GM19240 (cell line): ENCODE data around the gene TFR2.

Experiments
- DNase-seq: peaks from one replicate; pipeline ENCODE4 v3.0.0; 2011; ENCODE audit warnings: low spot score; ENCODE audit not compliant: insufficient read length

TFR2 gene

DNA sequence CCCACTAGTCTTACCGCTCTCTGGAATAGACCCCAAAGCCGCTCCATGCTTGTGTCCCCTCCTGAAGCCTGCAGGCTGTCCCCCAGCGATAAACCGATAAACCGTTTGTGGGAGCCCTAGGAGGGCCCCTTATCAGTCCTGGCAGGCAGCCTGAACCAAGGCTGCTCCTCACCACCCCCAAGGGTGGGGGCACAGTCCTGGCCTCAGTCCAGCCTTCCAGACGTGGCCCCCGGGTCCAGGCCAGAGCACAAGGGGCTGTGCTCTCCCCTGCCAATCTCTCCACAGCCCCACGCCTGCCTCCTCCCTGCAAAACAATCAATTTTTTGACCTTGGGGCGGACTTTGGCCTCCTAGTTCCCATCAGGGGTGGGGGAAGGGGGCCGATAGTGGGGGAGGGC, at the start of gene TFR2:
Gene TFR2, minus strand, starts transcription at position 90 of the 397 bp plus-strand sequence. Its CDS starts 43 bp downstream, at position 47.
- no peak for DNase-seq

DNA sequence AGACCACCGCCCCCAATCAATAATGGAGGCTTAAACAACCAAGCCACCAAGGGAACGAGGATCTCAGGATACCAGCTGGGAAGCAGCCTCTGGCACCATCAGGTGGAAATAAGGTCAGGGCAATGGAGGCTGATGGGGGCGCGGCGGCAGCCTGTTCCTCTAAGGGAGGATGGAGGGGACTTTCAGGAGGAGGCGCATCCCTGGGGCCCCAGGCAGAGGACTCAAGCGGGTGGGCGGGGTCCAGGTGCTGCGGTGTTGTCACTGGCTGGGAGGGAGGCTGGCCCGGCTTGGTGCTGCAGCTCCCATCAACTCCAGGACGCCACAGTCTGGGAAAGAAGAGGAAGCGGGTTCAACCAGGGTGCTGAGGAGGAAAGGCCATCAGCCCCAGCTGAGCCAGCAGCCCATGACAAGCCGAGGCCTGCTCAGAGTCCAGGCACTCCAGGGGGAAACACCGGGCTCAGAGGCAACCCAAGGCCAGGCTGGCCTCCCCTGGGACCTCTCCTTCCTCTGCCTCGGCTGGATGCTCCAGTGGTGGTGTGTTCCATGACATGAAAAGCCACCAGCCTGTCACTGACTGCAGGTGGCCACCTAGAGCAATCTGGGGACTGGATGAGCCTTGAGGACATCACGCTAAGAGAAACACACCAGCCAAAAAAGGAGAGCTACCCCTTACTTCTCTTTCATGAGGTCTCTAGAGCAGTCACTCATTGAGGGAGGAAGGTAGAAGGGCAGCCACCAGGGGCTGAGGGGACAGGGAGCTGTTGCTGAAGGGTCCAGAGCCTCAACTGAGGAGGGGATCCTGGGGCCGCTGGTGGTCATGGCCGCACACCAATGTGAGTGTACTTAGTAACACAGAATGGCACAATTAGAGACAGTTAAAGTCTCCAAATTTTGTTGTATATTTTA, 48.1 kb upstream of the TFR2 start:
- no peak for DNase-seq

DNA sequence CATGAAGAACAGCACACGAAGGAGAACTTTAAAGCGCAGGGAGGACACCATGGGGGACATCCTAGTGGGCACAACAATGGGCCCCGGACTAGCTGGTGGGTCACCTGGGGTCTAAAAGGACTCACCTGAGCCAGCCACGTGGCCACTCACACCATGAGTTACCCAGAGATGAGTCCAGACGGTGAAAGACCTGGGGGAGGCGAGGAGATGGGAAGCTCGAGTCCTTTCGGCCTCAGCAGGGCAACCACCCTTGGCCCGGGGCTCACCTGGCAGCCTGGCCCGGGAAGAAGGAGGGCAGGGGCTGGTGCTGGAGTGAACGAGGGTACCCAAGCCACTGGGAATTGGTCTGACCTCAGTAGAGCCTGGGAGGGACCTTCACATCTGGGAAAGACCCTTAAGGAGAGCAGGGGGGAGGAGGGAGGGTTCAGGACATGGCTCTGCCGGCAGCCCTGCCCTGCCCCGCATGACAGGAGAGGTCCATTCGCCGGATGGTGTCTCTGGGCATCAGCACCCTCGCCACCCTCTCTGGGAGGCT, 47.0 kb upstream of the TFR2 start:
- DNase-seq, result no peak

DNA sequence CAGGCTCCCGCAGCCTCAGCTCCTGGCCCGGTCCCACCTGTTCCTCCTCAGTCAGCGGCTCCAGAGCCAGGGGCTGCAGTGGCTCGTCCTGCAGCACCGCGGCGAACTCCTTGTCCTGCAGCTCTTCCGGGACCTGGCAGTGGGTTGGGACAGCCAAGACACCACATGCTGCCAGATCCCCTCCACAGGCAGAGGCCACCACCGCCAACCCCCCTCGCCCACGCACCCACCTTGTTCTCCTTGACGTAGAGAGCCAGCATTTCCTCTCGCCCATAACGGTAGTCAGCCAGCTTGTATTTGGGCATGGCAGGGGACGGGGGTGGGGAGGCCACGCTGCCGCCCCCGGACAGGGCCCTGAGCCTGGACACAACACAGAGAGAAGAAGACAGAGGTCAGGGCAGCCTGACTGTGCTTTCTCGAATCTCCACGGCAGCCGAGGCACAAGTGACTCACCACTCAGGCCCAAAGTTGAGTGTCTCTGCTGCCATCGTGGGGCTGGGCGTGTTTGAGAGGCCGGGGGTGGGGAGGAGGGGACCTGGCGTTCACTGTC, 46.5 kb upstream of the TFR2 start:
- DNase-seq, result no peak

DNA sequence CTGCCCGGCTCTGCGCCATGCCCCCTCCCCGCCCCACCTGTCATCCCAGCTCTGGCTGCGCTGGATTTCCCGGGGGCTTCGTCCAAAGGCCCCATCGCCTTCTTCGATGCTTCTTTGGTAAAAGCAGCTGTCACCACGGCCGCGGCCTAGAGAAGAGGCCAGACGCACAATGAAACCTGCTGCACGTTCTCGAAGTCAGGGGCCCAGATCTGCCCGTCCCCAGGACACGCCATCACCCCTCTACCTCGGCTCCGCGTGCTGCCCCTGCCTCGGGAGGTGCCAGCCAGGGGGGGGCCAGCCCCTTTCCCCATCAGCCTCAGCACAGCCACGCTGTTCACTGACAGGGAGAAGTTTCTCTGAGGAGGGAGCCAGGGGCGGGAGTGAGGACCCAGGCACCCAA, 45.9 kb upstream of the TFR2 start:
- DNase-seq, result no peak

DNA sequence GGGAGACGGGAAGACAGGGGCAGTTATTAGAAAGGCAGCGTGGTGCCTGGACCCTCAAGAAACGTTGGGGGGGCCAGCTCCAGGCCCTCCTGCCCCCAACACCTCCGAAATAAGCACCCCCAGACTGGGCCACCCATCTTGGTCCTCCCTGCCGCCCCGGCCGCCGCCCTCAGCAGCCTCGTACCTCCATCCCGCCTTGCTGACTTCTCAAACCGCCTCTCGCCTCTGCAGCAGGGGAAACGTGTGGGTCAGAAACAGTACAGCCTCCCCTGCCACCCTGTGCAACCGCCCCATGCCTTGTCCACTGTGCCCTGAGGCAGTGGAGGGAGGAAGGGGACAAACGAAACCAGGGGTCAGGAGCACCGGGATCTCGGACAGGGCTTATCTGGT, 45.5 kb upstream of the TFR2 start:
- DNase-seq, result no peak

DNA sequence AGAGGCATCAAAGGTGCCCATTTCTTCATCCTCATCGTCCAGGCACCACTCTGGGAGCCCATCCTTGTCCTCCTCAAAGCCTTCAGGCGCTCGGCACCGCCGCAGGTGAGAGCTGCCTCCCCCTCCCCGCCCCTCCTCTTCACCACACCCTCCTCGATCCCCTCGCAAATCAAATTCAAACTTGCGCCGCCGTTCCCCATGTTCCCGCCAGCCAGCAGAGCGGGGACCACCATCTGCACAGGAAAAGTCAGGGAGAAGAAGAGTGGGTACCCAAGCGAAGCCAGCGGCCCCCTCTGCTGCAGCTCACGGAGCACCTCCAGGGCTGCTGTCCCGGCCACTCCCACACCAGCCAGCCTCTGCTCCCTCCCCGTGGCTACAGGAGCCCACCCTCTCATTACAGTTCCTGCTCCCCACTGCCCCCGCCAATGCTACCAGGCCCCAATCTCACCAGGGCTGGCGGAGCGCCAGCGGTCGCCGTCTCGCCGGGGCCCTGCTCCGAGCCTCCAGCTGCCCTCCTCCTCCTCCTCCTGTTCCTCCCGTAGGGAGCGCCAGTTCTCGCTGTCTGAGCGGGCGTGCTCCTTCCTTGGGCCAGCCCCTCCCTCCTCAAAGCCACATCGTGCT, 45.0 kb upstream of the TFR2 start:
- no peak for DNase-seq

DNA sequence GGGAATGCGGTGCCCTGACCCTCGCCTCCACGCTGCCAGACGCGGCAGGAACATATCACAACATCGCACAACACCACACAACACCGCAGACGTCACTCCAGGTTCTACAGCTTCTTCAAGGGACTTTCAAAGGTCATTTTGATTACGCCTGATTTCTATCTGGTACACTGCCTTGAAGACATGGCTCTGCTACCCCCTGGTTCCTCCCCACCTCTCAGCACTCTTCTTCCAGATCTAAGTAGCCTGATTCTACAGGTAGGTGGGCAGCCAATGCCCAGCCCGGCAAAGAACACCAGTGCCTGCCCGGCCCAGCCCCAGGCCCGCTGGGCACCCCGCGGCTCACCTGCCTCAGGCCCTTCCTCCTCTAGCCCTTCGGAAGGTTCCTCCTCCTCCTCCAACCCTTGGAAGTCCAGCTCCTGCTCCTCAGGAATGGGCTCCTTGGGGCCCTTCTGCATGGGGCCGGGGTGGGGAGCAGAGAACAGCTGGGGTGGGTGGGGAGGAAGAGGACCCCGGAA, 44.3 kb upstream of the TFR2 start:
- no peak for DNase-seq

DNA sequence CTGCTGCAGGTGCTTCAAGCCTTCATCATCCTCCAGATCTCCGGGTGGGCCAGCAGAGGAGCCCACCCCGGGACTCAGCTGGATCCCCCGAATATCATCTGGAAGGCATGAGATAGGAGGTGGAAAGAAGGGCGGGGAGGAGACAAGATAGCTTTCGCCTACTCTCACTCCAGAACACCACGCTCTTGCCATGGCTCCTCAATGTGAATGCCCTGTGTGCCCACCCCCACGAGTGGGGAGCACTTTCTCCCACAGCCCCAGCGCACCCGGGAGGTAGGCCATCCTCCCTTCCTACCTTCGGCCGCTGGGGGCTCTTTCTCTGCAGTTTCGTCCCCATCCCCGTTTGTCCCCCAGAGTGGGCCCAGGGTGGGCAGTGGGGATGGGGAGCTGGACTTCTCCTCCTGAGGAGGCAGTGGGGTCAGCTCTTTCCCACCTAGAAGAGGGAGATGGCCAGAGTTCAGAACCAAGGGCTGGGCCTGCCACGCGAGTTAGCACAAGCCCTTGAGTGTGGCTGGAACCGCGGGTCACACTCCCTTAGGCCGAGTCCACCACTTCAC, 43.8 kb upstream of the TFR2 start:
- DNase-seq, result no peak

DNA sequence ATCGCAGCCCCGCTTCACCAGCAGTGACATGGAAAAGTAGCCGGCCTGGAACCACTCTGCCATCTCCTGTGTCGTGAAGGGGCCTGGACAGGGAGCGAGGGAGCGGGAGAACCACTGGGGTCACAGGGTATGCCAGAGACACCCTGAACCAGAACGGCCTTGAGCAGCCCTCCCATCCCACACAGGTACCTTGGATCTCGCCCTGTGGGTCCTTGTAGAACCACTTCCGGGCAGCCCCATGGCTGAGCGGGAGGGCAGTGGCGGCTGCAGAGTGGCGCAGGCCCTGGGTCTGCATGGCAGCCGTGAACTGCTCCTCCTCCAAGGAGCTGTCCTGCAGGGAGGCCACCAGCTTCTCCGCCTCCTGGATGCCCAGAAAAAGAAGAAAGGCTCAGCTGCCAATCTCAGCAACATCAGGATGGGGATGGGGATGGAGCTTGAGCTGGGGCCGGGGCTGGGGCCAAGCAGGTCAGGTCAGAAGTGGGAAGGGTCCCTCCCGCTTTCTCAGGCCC, 43.2 kb upstream of the TFR2 start:
- DNase-seq, result no peak

DNA sequence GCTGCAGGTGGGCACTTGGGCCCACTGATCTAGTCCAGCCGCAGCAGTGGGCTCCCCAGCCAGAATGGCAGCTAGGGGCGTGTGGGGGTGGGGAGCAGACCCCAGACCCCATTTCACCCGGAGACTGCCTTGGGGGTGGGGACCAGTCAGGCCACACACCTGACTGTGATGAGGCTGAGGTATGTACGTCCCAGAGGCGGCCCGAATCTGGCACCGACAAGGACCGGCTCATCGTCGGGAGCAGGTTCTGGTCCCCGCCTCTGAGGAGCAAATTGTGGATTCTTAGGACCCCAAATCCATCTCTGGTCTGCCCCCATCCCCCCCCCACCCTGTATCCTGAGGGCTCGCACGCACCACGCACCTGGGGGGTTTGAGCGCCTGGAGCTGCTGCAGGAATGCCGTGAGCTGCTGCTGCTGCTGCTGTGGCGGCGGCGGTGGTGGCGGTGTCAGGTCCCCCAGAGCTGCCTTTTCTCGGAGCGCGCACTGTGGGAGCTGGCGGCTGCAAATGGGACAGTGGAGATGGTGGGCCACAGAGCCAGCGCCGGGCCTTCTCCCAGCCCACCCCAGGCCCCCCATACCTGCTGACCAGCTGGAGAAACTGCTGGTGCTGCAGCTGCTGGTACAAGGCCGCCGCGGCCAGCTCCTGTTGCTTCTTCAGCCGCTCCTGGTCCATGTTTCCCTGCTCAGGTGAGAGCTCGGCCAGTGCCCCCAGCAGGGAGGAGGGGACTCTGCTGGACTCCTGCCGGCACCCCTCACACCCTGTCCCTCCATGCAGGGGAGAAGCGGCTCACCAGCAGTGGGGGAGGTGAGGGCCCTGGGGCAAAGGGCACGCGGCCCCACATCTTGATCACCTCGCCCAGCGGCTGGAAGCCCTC, 42.5 kb upstream of the TFR2 start:
- DNase-seq, result no peak

DNA sequence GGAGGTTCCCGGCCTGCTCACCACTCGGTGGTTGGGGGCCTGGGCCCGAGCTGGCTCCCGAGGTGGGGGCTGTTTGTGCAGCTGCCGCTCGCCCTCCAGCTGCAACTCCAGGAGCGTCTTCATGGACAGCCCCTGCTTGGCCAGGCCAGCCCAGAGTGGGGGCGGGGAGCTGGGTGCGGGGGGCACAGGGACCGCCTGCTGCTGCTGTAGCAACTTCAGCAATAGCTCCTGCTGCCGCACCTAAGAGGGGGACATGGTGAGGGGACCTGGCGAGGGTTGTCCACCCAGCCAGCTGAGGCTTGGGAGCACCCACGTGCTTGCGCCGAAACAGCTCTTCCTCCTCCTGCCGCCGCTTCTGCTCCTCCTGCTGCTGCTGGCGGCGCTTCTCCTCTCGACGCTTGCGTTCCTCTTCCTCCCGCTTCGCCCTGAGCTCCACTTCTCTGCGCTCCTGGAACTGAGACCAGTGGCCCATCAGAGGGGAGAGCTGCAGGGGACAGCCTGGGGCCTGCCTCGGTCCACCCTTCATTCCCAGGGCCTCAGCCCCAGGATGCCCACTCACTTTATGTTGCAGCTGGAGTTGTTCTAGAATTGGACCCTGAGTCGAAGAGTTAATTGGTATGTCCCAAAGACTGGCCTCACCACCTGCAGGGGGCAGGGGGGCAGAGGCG, 41.8 kb upstream of the TFR2 start:
- no peak for DNase-seq

DNA sequence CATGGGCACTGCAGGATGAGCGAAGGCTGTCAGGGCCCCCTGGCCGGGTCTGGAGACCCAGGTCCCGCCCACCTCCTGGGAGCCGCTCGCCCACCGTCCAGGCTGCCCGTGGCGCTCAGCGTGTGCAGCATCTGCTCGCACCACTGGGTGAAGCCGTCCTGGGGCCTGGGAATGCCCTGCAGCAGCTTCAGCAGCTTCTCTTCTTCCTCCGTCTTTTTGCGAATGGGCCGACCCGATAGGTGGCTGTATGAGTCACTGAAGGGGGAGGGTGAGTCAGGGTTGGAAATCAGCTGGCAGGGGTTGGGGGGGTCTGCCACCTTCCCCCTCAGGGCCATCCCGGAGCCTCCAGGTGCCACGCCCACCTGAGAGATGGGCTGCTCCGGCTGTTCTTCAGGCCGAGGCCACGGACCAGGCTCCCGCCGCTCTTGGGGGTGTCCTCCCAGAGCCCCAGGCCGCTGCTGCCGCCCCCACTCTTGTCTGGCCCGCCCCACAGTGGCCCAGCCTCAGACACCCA, 40.9 kb upstream of the TFR2 start:
- DNase-seq, result no peak

DNA sequence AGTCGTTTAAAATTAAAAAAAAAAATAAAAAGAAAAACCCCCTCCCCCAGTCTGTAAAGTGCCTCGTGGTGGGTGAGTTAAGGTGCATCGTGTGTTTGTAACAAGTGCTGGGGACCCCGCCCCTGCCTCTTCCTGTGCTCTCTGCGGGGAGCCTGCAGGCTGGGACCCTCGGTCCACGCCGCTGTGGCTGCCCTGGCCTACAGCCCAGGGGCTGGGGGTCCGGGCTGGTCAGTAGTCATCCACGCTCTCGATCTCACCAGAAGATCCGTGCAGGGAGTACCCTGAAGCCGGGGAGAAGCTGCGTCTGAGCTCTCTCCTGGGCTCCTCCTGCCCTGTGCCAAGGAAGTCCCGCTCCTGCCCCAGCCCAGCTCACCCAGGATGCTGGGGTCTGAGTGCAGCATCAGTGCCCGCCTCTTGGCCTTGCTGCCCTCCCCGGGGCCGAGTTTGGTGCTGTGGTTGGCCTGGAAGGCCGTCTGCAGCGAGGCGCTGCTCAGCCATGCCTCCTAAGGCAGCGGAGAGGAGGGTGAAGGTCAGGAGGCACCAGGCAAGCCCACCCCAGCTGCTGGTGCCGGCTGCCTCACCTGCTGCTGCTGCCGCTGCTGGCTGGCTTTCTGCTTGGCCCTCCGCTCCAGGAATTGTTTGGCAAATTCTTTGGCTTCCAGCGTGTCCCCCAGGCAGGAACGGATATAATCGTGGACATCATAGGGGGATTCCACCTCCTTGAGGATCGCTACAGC, 40.3 kb upstream of the TFR2 start:
- no peak for DNase-seq

DNA sequence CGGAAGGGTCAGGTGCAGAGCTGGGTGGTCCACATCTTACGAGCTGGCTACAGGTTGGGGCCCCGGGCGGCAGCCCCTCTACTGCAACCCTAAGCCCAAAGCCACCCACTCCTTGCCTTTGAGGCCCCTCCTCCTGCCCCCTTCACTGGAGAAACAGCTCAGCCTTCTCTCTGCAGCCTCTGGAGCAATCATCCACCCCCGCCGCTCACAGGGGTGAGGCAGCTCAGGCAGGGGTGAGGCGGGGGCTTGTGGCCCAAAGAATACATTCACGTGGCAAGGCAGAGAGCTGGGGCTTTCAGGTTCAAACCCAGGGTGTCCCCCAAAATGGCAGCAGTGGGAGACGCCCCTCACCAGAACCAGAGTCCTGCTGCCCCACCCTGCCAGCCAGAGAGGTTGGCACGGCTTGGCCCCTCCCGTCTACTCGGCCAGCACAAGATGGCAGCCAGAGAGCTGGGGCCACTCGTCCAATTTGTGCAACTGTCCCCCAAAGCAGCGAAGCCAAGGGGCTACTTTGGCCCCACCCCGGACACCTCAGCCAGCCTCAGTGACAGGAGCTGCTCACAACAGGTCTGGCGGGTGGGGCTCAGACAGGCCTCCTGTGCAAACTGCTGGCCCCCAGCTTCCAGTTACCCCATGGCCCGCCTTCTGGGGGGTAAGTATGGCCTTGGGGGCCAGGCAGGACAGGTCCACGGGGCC, 39.4 kb upstream of the TFR2 start:
- DNase-seq, result no peak

DNA sequence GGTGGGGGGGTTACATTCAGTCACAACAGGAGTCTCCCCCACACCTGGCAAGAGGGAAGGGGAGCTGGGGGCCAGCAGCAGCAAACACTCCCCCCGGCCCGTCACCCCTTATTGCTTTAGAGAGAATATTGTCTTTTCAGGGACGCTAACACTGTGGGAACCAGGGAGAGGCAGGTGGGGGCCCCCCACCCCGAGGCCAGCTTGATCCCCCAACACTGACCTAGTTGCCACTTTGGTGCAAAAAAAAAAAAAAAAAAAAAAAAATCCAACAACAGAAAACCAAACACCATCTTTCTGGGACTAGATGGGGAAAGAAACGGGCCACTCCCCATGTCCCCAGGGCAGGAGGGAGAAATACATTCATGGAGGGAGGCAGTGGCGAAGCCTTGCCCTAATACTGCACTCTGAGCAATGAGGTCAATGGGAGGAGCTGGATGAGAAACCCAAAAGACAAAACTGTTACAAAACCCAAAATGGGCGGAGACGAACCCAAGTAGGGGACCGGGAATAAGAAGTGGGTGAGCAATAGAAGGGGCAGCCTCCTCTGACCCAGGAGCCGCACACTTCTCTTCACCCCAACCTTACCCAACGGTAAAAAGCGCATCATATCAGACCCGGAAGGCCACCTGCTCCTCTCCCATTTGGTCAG, 38.7 kb upstream of the TFR2 start:
- no peak for DNase-seq

DNA sequence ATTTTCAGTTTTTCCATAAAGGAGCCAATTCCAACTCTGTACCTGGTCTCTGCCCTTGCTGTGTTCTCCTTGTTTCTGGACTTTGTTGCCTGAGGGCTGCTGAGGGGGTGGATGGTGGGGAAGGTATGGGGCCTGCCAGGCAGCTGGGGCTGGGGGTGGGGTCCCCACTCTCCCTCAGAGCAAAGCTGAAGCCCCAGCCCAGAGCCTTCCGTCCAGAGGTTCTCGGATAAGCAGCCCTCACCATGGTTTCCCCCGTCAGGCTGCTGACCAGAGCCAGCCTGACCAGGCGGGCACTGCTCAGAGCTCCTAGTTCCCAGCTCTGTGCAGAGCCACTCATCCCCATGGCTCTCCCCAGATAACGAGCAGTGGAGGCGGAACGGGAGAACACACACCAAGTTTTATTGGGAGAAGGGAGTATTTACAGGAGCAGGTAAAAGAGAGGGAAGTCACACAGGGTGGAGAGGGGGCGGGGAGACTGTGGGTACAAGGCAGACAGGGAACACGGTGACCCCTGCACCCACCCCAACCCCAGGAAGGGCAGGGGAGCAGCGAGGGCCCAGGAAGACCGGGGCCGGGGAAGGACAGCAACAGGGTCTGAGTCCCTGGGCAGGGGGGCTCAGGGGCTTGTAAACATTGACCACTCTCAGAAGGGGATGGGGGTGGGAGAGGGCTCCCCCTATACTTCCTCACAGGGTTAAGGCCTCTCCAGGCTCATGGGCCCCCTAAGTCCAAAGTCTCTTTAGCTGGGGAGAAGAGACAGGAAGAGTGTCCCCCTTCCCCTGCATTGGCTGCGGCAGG, 38.0 kb upstream of the TFR2 start:
- no peak for DNase-seq
